Natural killer cell (primary cell): ENCODE results near the gene SDS. TPM values are rescaled to one million over a fixed set of nuclear protein-coding genes. Genes with fewer than 3 reads are reported as not detected.

Experiments
- ATAC-seq, 3 donors: fragments of 150-1000 bp in 2 of 3; fragments of 200-7000 bp in 1 of 3; cut with Tn5 transposase; 1 replicate in 1 of 3; 2 replicates in 2 of 3; pipeline ENCODE4 v1.10.0; 2021; ENCODE audit warnings: mild to moderate bottlenecking in 2 of 3, moderate library complexity in 2 of 3
- DNase-seq, 2 donors: peaks; one replicate each; pipeline versions ENCODE4 v3.0.0 to v3.0.0-alpha.2; 2013 to 2021; ENCODE audit warnings: mixed read lengths in 1 of 2
- H3K27ac ChIP-seq: one replicate; pipeline ENCODE4 v1.5.1; 2013; ENCODE audit warnings: mild to moderate bottlenecking, low read length
- H3K27me3 ChIP-seq: one replicate; pipeline ENCODE4 v1.6.1; 2013; ENCODE audit warnings: low read length; ENCODE audit not compliant: control insufficient read depth, insufficient read depth
- H3K36me3 ChIP-seq: one replicate; pipeline ENCODE4 v1.6.1; 2013; ENCODE audit warnings: low read length; ENCODE audit not compliant: control insufficient read depth, insufficient read depth
- H3K4me1 ChIP-seq: one replicate; pipeline ENCODE4 v1.6.1; 2013; ENCODE audit warnings: low read length; ENCODE audit not compliant: control insufficient read depth, insufficient read depth
- H3K4me3 ChIP-seq: one replicate; pipeline ENCODE4 v1.5.1; 2013; ENCODE audit warnings: low read length
- H3K9me3 ChIP-seq: one replicate; pipeline ENCODE4 v1.6.1; 2013; ENCODE audit warnings: low read length; ENCODE audit not compliant: control insufficient read depth, insufficient read depth
- H3K27ac Mint-ChIP-seq, 2 donors: one replicate each; pipeline ENCODE4 v1.8.0; 2022; ENCODE audit warnings: mild to moderate bottlenecking in 2 of 2, mixed read lengths in 2 of 2, moderate library complexity in 1 of 2
- H3K27me3 Mint-ChIP-seq, 2 donors: one replicate each; pipeline ENCODE4 v1.8.0; 2022; ENCODE audit warnings: low read depth in 2 of 2, mixed read lengths in 2 of 2
- H3K36me3 Mint-ChIP-seq: one replicate; pipeline ENCODE4 v1.8.0; 2022; ENCODE audit warnings: mixed read lengths
- H3K4me1 Mint-ChIP-seq, 2 donors: one replicate each; pipeline ENCODE4 v1.8.0; 2022; ENCODE audit warnings: mixed read lengths in 2 of 2
- H3K4me3 Mint-ChIP-seq: one replicate; pipeline ENCODE4 v1.8.0; 2022; ENCODE audit warnings: mild to moderate bottlenecking, moderate library complexity, mixed read lengths
- H3K9me3 Mint-ChIP-seq, 2 donors: one replicate each; pipeline ENCODE4 v1.8.0; 2022; ENCODE audit warnings: mixed read lengths in 2 of 2
- WGBS: methylation state at CpG from one replicate; pipeline ENCODE4 v1.1.7; 2013; ENCODE audit warnings: missing lambda C conversion rate; ENCODE audit not compliant: insufficient coverage; 5-methylcytosine and 5-hydroxymethylcytosine counted together
- intact Hi-C: fragments of 100-400 bp; cut with micrococcal nuclease; formaldehyde crosslinking; loops from one replicate; pipeline ENCODE4 v1.14.2; 2022
- total RNA-seq, 4 donors: library from RNA; stranded (reverse); fragments of 120-200 nt in 1 of 4; gene quantifications; one replicate each; pipeline versions ENCODE4 v1.2.3 to v1.2.4, GENCODE V29; 2013 to 2022
- TF ChIP-seq, protein P1 (sequence below): fragments of 200-600 bp; IDR thresholded peaks from one replicate; pipeline ENCODE4 v1.8.0; 2022; ENCODE audit warnings: antibody characterized with exemption

SDS gene
- total RNA-seq, 3 donors from 2014 or later (not counting 1 experiment from before 2014, with no cell fraction given), result not detected

DNA sequence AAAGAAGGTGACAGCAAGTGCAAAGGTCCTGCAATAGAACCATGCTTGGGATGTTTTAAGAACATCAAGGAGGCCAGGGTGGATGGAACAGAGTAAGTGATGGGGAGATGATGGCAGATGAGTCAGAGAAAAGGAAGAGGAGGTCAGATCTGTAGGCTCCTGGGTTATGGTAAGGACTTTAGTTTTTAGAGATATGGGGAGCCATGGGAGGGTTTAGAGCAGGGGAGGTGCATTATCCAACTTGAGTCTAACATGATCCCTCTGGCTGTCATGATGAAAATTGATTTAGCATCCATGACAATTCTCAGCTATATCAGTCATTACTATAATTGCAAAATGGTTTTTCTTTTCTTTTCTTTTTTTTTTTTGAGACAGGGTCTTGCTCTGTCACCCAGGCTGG, 52.6 kb downstream of the SDS start:
- DNase-seq (no peak), ATAC-seq (no peak)
- Histone ChIP-seq H3K36me3 (no peaks in the 10 kb centered on the region), H3K4me3 (no peak overlapping the region), H3K27me3 (no peaks in the 10 kb centered on the region), H3K4me1 (no peaks in the 10 kb centered on the region), H3K9me3 (no peaks in the 10 kb centered on the region), H3K27ac (no peak overlapping the region)
- Mint-ChIP-seq H3K4me1 (no peaks in the 10 kb centered on the region), H3K27ac (no peak overlapping the region), H3K9me3 (no peaks in the 10 kb centered on the region), H3K36me3 (no peaks in the 10 kb centered on the region), H3K27me3 (peaks cover 7 to 11% of the 10 kb centered on the region in 2 donors), H3K4me3 (no peak overlapping the region)
- intact Hi-C loops, result no loop called here
- TF ChIP-seq, protein P1, sequence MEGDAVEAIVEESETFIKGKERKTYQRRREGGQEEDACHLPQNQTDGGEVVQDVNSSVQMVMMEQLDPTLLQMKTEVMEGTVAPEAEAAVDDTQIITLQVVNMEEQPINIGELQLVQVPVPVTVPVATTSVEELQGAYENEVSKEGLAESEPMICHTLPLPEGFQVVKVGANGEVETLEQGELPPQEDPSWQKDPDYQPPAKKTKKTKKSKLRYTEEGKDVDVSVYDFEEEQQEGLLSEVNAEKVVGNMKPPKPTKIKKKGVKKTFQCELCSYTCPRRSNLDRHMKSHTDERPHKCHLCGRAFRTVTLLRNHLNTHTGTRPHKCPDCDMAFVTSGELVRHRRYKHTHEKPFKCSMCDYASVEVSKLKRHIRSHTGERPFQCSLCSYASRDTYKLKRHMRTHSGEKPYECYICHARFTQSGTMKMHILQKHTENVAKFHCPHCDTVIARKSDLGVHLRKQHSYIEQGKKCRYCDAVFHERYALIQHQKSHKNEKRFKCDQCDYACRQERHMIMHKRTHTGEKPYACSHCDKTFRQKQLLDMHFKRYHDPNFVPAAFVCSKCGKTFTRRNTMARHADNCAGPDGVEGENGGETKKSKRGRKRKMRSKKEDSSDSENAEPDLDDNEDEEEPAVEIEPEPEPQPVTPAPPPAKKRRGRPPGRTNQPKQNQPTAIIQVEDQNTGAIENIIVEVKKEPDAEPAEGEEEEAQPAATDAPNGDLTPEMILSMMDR, result no peak

DNA sequence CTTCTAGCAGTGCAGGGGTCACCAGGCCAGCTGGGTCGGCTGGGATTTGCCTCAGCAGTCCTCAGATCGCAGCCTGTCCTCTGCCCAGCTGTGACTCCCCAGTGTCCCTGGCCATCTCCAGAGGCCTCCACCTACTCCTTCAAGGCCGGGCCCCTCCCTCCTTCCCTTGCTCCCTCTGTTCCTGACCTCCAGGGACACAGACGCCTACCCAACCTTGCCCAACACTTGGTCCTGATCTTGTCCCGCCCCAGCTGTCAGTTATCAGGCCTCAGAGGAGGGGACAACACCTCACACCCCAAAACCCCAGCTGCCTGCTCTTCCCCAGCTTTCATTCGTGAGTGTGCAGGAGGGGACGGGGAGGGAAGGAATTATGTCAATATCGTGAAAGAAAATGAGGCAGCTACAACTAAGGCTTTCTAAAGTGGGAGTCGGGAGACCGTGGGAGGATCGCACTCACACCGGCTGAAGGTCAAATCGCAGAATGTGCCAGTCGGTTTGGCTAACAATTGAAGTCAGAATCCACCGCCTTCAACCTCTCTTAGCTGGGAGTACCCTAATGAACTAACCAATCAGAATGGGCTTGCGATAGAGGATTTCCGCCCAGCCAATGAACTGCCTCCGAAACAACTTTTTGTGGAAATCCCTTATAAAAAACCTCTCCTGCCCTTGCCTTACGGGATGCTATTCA, 54.7 kb downstream of the SDS start:
- H3K4me1 Mint-ChIP-seq, result no peaks in the 10 kb centered on the region
- H3K9me3 Mint-ChIP-seq, result no peaks in the 10 kb centered on the region
- Histone ChIP-seq H3K27me3 (no peaks in the 10 kb centered on the region), H3K27ac (no peak overlapping the region), H3K4me1 (no peaks in the 10 kb centered on the region), H3K9me3 (no peaks in the 10 kb centered on the region), H3K36me3 (no peaks in the 10 kb centered on the region), H3K4me3 (no peak overlapping the region)
- no peak for ATAC-seq
- no peak for DNase-seq
- TF ChIP-seq, protein P1, result no peak
- no peak overlapping the region for H3K4me3 Mint-ChIP-seq
- intact Hi-C loops, result no loop called here
- 77% methylated on average over 19 of the region's 19 CpGs for WGBS
- H3K36me3 Mint-ChIP-seq, result no peaks in the 10 kb centered on the region
- peaks cover 7 to 11% of the 10 kb centered on the region in 2 donors for H3K27me3 Mint-ChIP-seq
- H3K27ac Mint-ChIP-seq, result no peak overlapping the region

DNA sequence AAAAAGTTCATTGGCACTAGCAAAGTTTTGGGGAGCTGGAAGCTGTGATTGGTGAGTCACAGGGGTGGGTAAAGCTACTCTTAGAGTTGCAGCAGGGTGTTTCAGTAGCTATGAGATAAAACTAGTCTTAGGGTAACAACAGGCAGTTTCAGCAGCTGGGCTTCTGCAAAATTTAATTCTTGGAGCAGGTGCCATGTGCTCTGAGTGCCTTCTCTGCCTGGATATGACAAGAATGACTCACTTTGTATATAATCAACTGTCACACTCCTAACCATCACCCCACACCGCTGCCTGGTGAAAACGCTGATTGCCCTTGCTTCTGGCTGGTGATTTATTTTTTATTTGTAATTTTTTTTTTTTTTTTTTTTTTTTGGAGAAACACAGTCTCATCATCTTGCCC, 55.8 kb downstream of the SDS start:
- intact Hi-C loops, result no loop called here
- WGBS, result 100% methylated on average over 1 of the region's 2 CpGs

More for the DNA sequence above, 55.8 kb downstream of the SDS start:
- Mint-ChIP-seq H3K27me3 (peaks cover 7 to 11% of the 10 kb centered on the region in 2 donors), H3K4me3 (no peak overlapping the region), H3K4me1 (no peaks in the 10 kb centered on the region), H3K9me3 (no peaks in the 10 kb centered on the region), H3K27ac (no peak overlapping the region), H3K36me3 (no peaks in the 10 kb centered on the region)
- no peaks in the 10 kb centered on the region for H3K27me3 ChIP-seq
- no peaks in the 10 kb centered on the region for H3K36me3 ChIP-seq
- H3K27ac ChIP-seq, result no peak overlapping the region
- H3K9me3 ChIP-seq, result no peaks in the 10 kb centered on the region
- no peak overlapping the region for H3K4me3 ChIP-seq
- no peak for ATAC-seq
- TF ChIP-seq, protein P1, result no peak
- no peaks in the 10 kb centered on the region for H3K4me1 ChIP-seq
- no peak for DNase-seq
